ENCODE data around the gene KLHDC9. TPM values are rescaled to one million over a fixed set of nuclear protein-coding genes. Genes with fewer than 3 reads are reported as not detected.

Gene KLHDC9
- total and polyA plus RNA-seq, 9 of the 15 experiments (the other 6 are each of a cell fraction or from before 2014, with no cell fraction given) = not detected

DNA sequence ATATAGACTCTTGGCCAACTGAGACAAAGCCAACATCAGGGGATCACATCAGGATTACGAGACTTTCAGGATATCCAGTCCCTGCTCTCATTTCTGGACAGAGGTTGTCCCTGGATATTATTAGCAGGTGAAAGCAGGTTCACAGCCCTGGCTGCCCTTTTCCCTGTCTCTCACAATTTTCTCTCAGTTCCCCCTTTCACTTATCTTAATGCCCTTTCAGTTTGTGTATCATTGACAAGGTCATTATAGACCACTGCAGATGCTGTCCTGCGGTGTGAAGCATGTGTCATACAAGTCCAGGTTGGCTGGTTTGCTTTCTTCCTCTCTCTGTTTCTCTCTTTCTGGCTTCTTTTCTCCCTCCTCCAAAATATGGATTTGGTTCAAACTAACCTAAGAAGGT lies 2.1 kb upstream of the KLHDC9 start:
- CTCF ChIA-PET (ENCODE audit: low intra/inter-chr PET ratio) = interaction anchor here (0.8 kb wide), 1 partner anchor 106 kb away, joined by 3 read pairs; no protein-coding TSS in a partner anchor
- no peaks in the 10 kb centered on the region for H3K9me1 ChIP-seq (ENCODE audit: control insufficient read depth, insufficient read depth, low read length)
- peaks cover 0 to 7% of the 10 kb centered on the region in 2 experiments; a peak in 1 of 5 replicates for H3K4me1 ChIP-seq (replicated peaks in 1 of 2; ENCODE audit: control insufficient read depth in 2 of 2, insufficient read depth in 2 of 2, low read length in 2 of 2)
- in situ Hi-C loops (cut with MboI) (loop anchor here (10.0 to 25.0 kb wide), 2 partner anchors 101 to 259 kb away; no protein-coding TSS in a partner anchor), intact Hi-C loops (cut with micrococcal nuclease) (loop anchor here (1.0 to 5.0 kb wide), 3 partner anchors 43 to 259 kb away; no protein-coding TSS in a partner anchor)
- H3K36me3 ChIP-seq (ENCODE audit: control insufficient read depth, insufficient read depth, low read length) = peaks cover 22% of the 10 kb centered on the region; the same call in 2 of the 3 replicates
- POLR2A ChIA-PET = interaction anchor here (1.2 kb wide), 1 partner anchor 37 kb away, joined by 3 read pairs; the partner anchor contains the start of gene DEDD
- DNase-seq (ENCODE audit: extremely low read depth in 1 of 4, low spot score in 3 of 4) (no peak), ATAC-seq (no peak), FAIRE-seq (no peak)
- no peak overlapping the region for H3K4me3 ChIP-seq
- no TSS peak for BruUV-seq (replicated peaks)
- no peak overlapping the region for H3K9ac ChIP-seq (ENCODE audit: insufficient read depth in 1 of 2, low read depth in 2 of 2, low read length in 2 of 2)
- WGBS (ENCODE audit: insufficient coverage, low coverage, missing lambda C conversion rate) = 29% methylated on average over 2 of the region's 2 CpGs
- no peak overlapping the region for H3K4me2 ChIP-seq (ENCODE audit: insufficient read depth, low read length)
- no peaks in the 10 kb centered on the region for H3K27me3 ChIP-seq (ENCODE audit: control insufficient read depth in 2 of 2, insufficient read depth in 2 of 2, low read length in 2 of 2)
- peaks cover 4% of the 10 kb centered on the region; the same call in 1 of the 2 replicates for H3K9me3 ChIP-seq (replicated peaks; ENCODE audit: control insufficient read depth, insufficient read depth, low read depth, low read length)
- H3K27ac ChIP-seq (ENCODE audit: extremely low read depth, low read depth, low read length) = no peak overlapping the region
- no peaks in the 10 kb centered on the region for H3K79me2 ChIP-seq (ENCODE audit: control insufficient read depth, insufficient read depth, low read length)
- no peak overlapping the region for H2AFZ ChIP-seq (ENCODE audit: low read depth, low read length)
- H4K20me1 ChIP-seq (replicated peaks; ENCODE audit: control insufficient read depth, insufficient read depth, low read length) = no peaks in the 10 kb centered on the region
- no peak for TF ChIP-seq SRSF1 (IDR thresholded peaks at IDR 0.05; ENCODE audit: low read depth, low read length)
- no peak for TF ChIP-seq CEBPG (CRISPR knock-in tag; IDR thresholded peaks at IDR 0.05)
- TF ChIP-seq CEBPG (tag; conservative IDR thresholded peaks at IDR 0.05 in 1 of 2, IDR thresholded peaks at IDR 0.05 in 1 of 2) = no peak
- no peak for TF ChIP-seq ESRRB (CRISPR knock-in tag; IDR thresholded peaks at IDR 0.05; ENCODE audit: borderline replicate concordance)
- no peak for TF ChIP-seq ARHGAP35 (IDR thresholded peaks at IDR 0.05; ENCODE audit: partially characterized antibody)
- no peak for TF ChIP-seq POLR2H (tag; IDR thresholded peaks at IDR 0.05; ENCODE audit: low read depth)
- no peak for TF ChIP-seq POLR2A (conservative IDR thresholded peaks at IDR 0.05)
- TF ChIP-seq, protein P1, sequence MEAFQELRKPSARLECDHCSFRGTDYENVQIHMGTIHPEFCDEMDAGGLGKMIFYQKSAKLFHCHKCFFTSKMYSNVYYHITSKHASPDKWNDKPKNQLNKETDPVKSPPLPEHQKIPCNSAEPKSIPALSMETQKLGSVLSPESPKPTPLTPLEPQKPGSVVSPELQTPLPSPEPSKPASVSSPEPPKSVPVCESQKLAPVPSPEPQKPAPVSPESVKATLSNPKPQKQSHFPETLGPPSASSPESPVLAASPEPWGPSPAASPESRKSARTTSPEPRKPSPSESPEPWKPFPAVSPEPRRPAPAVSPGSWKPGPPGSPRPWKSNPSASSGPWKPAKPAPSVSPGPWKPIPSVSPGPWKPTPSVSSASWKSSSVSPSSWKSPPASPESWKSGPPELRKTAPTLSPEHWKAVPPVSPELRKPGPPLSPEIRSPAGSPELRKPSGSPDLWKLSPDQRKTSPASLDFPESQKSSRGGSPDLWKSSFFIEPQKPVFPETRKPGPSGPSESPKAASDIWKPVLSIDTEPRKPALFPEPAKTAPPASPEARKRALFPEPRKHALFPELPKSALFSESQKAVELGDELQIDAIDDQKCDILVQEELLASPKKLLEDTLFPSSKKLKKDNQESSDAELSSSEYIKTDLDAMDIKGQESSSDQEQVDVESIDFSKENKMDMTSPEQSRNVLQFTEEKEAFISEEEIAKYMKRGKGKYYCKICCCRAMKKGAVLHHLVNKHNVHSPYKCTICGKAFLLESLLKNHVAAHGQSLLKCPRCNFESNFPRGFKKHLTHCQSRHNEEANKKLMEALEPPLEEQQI (IDR thresholded peaks at IDR 0.05) = no peak
- no peak for TF ChIP-seq CBX8 (IDR thresholded peaks at IDR 0.05; ENCODE audit: borderline replicate concordance, extremely low read depth, low read depth, low read length, poor library complexity, severe bottlenecking)
- no peak for TF ChIP-seq HNRNPH1 (optimal IDR thresholded peaks at IDR 0.05; ENCODE audit: low read depth, low read length)
- TF ChIP-seq ZNF140 (CRISPR knock-in tag; IDR thresholded peaks at IDR 0.05) = no peak
- TF ChIP-seq, protein P2, sequence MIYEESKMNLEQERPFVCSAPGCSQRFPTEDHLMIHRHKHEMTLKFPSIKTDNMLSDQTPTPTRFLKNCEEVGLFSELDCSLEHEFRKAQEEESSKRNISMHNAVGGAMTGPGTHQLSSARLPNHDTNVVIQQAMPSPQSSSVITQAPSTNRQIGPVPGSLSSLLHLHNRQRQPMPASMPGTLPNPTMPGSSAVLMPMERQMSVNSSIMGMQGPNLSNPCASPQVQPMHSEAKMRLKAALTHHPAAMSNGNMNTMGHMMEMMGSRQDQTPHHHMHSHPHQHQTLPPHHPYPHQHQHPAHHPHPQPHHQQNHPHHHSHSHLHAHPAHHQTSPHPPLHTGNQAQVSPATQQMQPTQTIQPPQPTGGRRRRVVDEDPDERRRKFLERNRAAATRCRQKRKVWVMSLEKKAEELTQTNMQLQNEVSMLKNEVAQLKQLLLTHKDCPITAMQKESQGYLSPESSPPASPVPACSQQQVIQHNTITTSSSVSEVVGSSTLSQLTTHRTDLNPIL (CRISPR knock-in tag; IDR thresholded peaks at IDR 0.05) = no peak
- TF ChIP-seq ZBTB7A (IDR thresholded peaks at IDR 0.05; ENCODE audit: borderline replicate concordance, control insufficient read depth, low read depth, low read length) = no peak
- TF ChIP-seq, protein P3, sequence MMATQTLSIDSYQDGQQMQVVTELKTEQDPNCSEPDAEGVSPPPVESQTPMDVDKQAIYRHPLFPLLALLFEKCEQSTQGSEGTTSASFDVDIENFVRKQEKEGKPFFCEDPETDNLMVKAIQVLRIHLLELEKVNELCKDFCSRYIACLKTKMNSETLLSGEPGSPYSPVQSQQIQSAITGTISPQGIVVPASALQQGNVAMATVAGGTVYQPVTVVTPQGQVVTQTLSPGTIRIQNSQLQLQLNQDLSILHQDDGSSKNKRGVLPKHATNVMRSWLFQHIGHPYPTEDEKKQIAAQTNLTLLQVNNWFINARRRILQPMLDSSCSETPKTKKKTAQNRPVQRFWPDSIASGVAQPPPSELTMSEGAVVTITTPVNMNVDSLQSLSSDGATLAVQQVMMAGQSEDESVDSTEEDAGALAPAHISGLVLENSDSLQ (IDR thresholded peaks at IDR 0.05) = no peak
- TF ChIP-seq RFX1 (IDR thresholded peaks at IDR 0.05) = no peak
- TF ChIP-seq, protein P4, sequence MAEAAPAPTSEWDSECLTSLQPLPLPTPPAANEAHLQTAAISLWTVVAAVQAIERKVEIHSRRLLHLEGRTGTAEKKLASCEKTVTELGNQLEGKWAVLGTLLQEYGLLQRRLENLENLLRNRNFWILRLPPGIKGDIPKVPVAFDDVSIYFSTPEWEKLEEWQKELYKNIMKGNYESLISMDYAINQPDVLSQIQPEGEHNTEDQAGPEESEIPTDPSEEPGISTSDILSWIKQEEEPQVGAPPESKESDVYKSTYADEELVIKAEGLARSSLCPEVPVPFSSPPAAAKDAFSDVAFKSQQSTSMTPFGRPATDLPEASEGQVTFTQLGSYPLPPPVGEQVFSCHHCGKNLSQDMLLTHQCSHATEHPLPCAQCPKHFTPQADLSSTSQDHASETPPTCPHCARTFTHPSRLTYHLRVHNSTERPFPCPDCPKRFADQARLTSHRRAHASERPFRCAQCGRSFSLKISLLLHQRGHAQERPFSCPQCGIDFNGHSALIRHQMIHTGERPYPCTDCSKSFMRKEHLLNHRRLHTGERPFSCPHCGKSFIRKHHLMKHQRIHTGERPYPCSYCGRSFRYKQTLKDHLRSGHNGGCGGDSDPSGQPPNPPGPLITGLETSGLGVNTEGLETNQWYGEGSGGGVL (CRISPR knock-in tag; IDR thresholded peaks at IDR 0.05) = no peak

Measured in K562 (cell line).